ENCODE data around the gene ANKLE2. TPM values are rescaled to one million over a fixed set of nuclear protein-coding genes. Genes with fewer than 3 reads are reported as not detected.
"Not testable (repeated sequence)": the region's sequence is repeated elsewhere in the genome, so short reads cannot be mapped to it uniquely, and the experiment has no call there.

Gene ANKLE2
- total RNA-seq, 3 donors from 2014 or later: 48.3 to 60.7 (median 52.5) TPM

GRCh38 chr12:132702640-132703039 is 59.0 kb downstream of the ANKLE2 start:
- no peaks in the 10 kb centered on the region for H3K9me3 ChIP-seq
- ATAC-seq: no peak
- no peaks in the 10 kb centered on the region for H3K4me1 ChIP-seq (ENCODE audit: low read depth)
- no peak overlapping the region for H3K4me3 ChIP-seq
- intact Hi-C loops (cut with DNase I, micrococcal nuclease): no loop called here
- no peak for TF ChIP-seq CTCF (IDR thresholded peaks at IDR 0.05)
- H3K36me3 ChIP-seq (ENCODE audit: low read depth): no peaks in the 10 kb centered on the region
- DNase-seq: no peak

- H3K36me3 ChIP-seq (ENCODE audit: low read depth): no peaks in the 10 kb centered on the region
- intact Hi-C loops (cut with DNase I, micrococcal nuclease): no loop called here
- ATAC-seq: no peak
These were observed 61.3 kb downstream of the ANKLE2 start for GRCh38 chr12:132700212-132700822.

GRCh38 chr12:132698341-132698740 is 63.3 kb downstream of the ANKLE2 start:
- no peaks in the 10 kb centered on the region for H3K9me3 ChIP-seq
- ATAC-seq (no peak), DNase-seq (no peak)
- no peaks in the 10 kb centered on the region for H3K36me3 ChIP-seq (ENCODE audit: low read depth)
- no peaks in the 10 kb centered on the region for H3K4me1 ChIP-seq (ENCODE audit: low read depth)
- H3K4me3 ChIP-seq: no peak overlapping the region
- intact Hi-C loops (cut with DNase I, micrococcal nuclease): no loop called here
- no peak for TF ChIP-seq CTCF (IDR thresholded peaks at IDR 0.05)

More at GRCh38 chr12:132700212-132700822, 61.3 kb downstream of the ANKLE2 start:
- no peak for TF ChIP-seq CTCF (IDR thresholded peaks at IDR 0.05)
- DNase-seq: no peak
- Histone ChIP-seq H3K4me3 (no peak overlapping the region), H3K4me1 (ENCODE audit: low read depth) (no peaks in the 10 kb centered on the region), H3K9me3 (no peaks in the 10 kb centered on the region)

GRCh38 chr12:132695431-132695830 is 66.2 kb downstream of the ANKLE2 start:
- Histone ChIP-seq H3K4me3 (no peak overlapping the region), H3K4me1 (ENCODE audit: low read depth) (no peaks in the 10 kb centered on the region), H3K9me3 (no peaks in the 10 kb centered on the region), H3K36me3 (ENCODE audit: low read depth) (no peaks in the 10 kb centered on the region)
- intact Hi-C loops (cut with DNase I, micrococcal nuclease): no loop called here
- no peak for ATAC-seq
- no peak for DNase-seq
- TF ChIP-seq CTCF (IDR thresholded peaks at IDR 0.05): no peak

- H3K4me3 ChIP-seq; DNase-seq; H3K4me1 ChIP-seq (ENCODE audit: low read depth); H3K36me3 ChIP-seq (ENCODE audit: low read depth); intact Hi-C loops (cut with DNase I, micrococcal nuclease); ATAC-seq; H3K9me3 ChIP-seq: not testable (repeated sequence)
These were observed 66.7 kb downstream of the ANKLE2 start for GRCh38 chr12:132694888-132695287.

GRCh38 chr12:132692030-132692429 is 69.6 kb downstream of the ANKLE2 start:
- intact Hi-C loops (cut with DNase I, micrococcal nuclease); H3K4me1 ChIP-seq (ENCODE audit: low read depth); DNase-seq; ATAC-seq; H3K9me3 ChIP-seq; H3K4me3 ChIP-seq; H3K36me3 ChIP-seq (ENCODE audit: low read depth): not testable (repeated sequence)

- H3K4me3 ChIP-seq: no peak overlapping the region
- DNase-seq (no peak), ATAC-seq (no peak)
- intact Hi-C loops (cut with DNase I, micrococcal nuclease): no loop called here
- no peak for TF ChIP-seq CTCF (IDR thresholded peaks at IDR 0.05)
- H3K4me1 ChIP-seq (ENCODE audit: low read depth): peaks cover 16% of the 10 kb centered on the region
- H3K36me3 ChIP-seq (ENCODE audit: low read depth): no peaks in the 10 kb centered on the region
- H3K9me3 ChIP-seq: no peaks in the 10 kb centered on the region
These were observed 71.5 kb downstream of the ANKLE2 start for GRCh38 chr12:132690112-132690511.

Data from mucosa of descending colon (tissue), 3 donors.